HepG2 (cell line): ENCODE data around the gene RGS19. TPM values are rescaled to one million over a fixed set of nuclear protein-coding genes. Genes with fewer than 3 reads are reported as not detected.

ENCODE experiments used
- ATM ChIP-seq: fragments of 450-650 bp; IDR thresholded peaks from 2 replicates; pipeline ENCODE4 v1.7.1; 2017; ENCODE audit warnings: mild to moderate bottlenecking, borderline replicate concordance
- CENPX ChIP-seq: sonication (generic); formaldehyde crosslinking; IDR thresholded peaks from 2 replicates; pipeline ENCODE4 v1.9.0; 2021; ENCODE audit warnings: mild to moderate bottlenecking, missing genetic modification reagents, moderate library complexity
- FOXM1 ChIP-seq: sonication (generic); formaldehyde crosslinking; IDR thresholded peaks from 2 replicates; pipeline ENCODE4 v1.5.0; 2020; ENCODE audit warnings: missing genetic modification reagents
- IKZF4 ChIP-seq: sonication (generic); formaldehyde crosslinking; IDR thresholded peaks from 2 replicates; pipeline ENCODE4 v1.5.1; 2020; ENCODE audit warnings: borderline replicate concordance, mild to moderate bottlenecking, low read depth, missing genetic modification reagents; ENCODE audit errors: not compliant biosample characterization
- NR2C2 ChIP-seq: sonication (generic); formaldehyde crosslinking; IDR thresholded peaks from 2 replicates; pipeline ENCODE4 v1.4.0; 2020; ENCODE audit warnings: missing genetic modification reagents, mild to moderate bottlenecking, moderate library complexity, borderline replicate concordance
- RBM22 ChIP-seq: fragments of 200-400 bp; formaldehyde crosslinking; optimal IDR thresholded peaks from 2 replicates; pipeline ENCODE3; 2017; ENCODE audit warnings: mild to moderate bottlenecking, low read length, moderate library complexity
- RCOR2 ChIP-seq: IDR thresholded peaks from 2 replicates; pipeline ENCODE4 v1.6.1; 2016; ENCODE audit warnings: missing biosample characterization, missing genetic modification reagents
- RORA ChIP-seq: sonication (generic); formaldehyde crosslinking; IDR thresholded peaks from 2 replicates; pipeline ENCODE4 v1.5.0; 2020; ENCODE audit warnings: mild to moderate bottlenecking, missing genetic modification reagents, moderate library complexity
- SP1 ChIP-seq, 2 experiments: fragments of 450-650 bp in 1 of 2; sonication (generic) in 1 of 2; formaldehyde crosslinking in 1 of 2; IDR thresholded peaks; 2 replicates each; pipeline versions ENCODE4 v1.4.0 to v1.6.1; 2016 to 2020; ENCODE audit warnings: missing genetic modification reagents in 1 of 2
- SRY ChIP-seq: sonication (generic); formaldehyde crosslinking; IDR thresholded peaks from 2 replicates; pipeline ENCODE4 v1.8.0; 2022; ENCODE audit warnings: mild to moderate bottlenecking, missing genetic modification reagents
- TCF12 ChIP-seq, 2 experiments: fragments of 450-650 bp in 1 of 2; sonication (generic) in 1 of 2; formaldehyde crosslinking in 1 of 2; IDR thresholded peaks; 2 replicates each; pipeline versions ENCODE4 v1.6.1 to v1.8.0; 2017 to 2022; ENCODE audit warnings: antibody characterized with exemption in 1 of 2, mild to moderate bottlenecking in 1 of 2, missing genetic modification reagents in 1 of 2, moderate library complexity in 1 of 2
- TP53 ChIP-seq: sonication (generic); formaldehyde crosslinking; conservative IDR thresholded peaks from 2 replicates; pipeline ENCODE4 v1.4.0; 2020; ENCODE audit warnings: missing genetic modification reagents
- YY1 ChIP-seq: IDR thresholded peaks from 2 replicates; pipeline ENCODE4 v1.6.1; 2011; ENCODE audit warnings: low read length, low read depth, moderate library complexity, mild to moderate bottlenecking; ENCODE audit not compliant: insufficient read depth, insufficient replicate concordance
- ZNF24 ChIP-seq: fragments of 450-650 bp; IDR thresholded peaks from 2 replicates; pipeline ENCODE4 v1.6.1; 2017; ENCODE audit warnings: antibody characterized with exemption, mild to moderate bottlenecking
- ZNF263 ChIP-seq: sonication (generic); formaldehyde crosslinking; IDR thresholded peaks from 2 replicates; pipeline ENCODE4 v1.4.0; 2020; ENCODE audit warnings: missing genetic modification reagents
- ZNF282 ChIP-seq: fragments of 450-650 bp; IDR thresholded peaks from 2 replicates; pipeline ENCODE4 v1.6.1; 2018; ENCODE audit not compliant: partially characterized antibody
- ZNF616 ChIP-seq: sonication (generic); formaldehyde crosslinking; IDR thresholded peaks from 2 replicates; pipeline ENCODE4 v1.5.0; 2020; ENCODE audit warnings: low read depth, mild to moderate bottlenecking, missing genetic modification reagents
- ZNF629 ChIP-seq: sonication (generic); formaldehyde crosslinking; conservative IDR thresholded peaks from 2 replicates; pipeline ENCODE4 v1.5.0; 2020; ENCODE audit warnings: missing genetic modification reagents
- ZNF720 ChIP-seq: sonication (generic); formaldehyde crosslinking; IDR thresholded peaks from 2 replicates; pipeline ENCODE4 v1.4.0; 2020; ENCODE audit warnings: missing genetic modification reagents
- ZNF788 ChIP-seq: sonication (generic); formaldehyde crosslinking; IDR thresholded peaks from 2 replicates; pipeline ENCODE4 v1.5.0; 2020; ENCODE audit warnings: mild to moderate bottlenecking, missing genetic modification reagents, borderline replicate concordance
- ZZZ3 ChIP-seq: sonication (generic); formaldehyde crosslinking; IDR thresholded peaks from 2 replicates; pipeline ENCODE4 v1.4.0; 2020; ENCODE audit warnings: missing genetic modification reagents, mild to moderate bottlenecking, borderline replicate concordance
- polyA plus RNA-seq, 8 experiments: library from polyadenylated mRNA; depleted of rRNA in 3 of 8; stranded (reverse) in 7 of 8; unstranded in 1 of 8; fragments of >200 nt; fragmentation: Illumina TruSeq in 4 of 8; extraction: Trizol in 4 of 8; gene quantifications; 2 replicates each; pipeline versions ENCODE4 v1.2.1 to v1.2.3, GENCODE V29; 2011 to 2016; ENCODE audit warnings: low read depth in 4 of 8, missing spikeins in 1 of 8, mixed read lengths in 1 of 8; ENCODE audit not compliant: insufficient read depth in 1 of 8
- total RNA-seq, 5 experiments: library from RNA; depleted of rRNA; stranded (reverse); fragments of >200 nt; fragmentation: Illumina TruSeq; extraction: Trizol; gene quantifications; 2 replicates each; pipeline ENCODE4 v1.2.3, GENCODE V29; 2016; ENCODE audit warnings: low read depth in 1 of 5
- TF ChIP-seq, protein P1 (sequence below): sonication (generic); formaldehyde crosslinking; IDR thresholded peaks from 2 replicates; pipeline ENCODE4 v1.5.0; 2020; ENCODE audit warnings: missing genetic modification reagents
- TF ChIP-seq, protein P2 (sequence below): sonication (generic); formaldehyde crosslinking; conservative IDR thresholded peaks from 2 replicates; pipeline ENCODE4 v1.4.0; 2020; ENCODE audit warnings: missing genetic modification reagents

Gene RGS19
- total and polyA plus RNA-seq, 2 of the 13 experiments (the other 11 are each of a cell fraction or from before 2014, with no cell fraction given): 10.7 to 11.9 TPM

GRCh38 chr20:64055396-64055892, 23.9 kb downstream of the RGS19 start (continued):
- TF ChIP-seq, protein P1, sequence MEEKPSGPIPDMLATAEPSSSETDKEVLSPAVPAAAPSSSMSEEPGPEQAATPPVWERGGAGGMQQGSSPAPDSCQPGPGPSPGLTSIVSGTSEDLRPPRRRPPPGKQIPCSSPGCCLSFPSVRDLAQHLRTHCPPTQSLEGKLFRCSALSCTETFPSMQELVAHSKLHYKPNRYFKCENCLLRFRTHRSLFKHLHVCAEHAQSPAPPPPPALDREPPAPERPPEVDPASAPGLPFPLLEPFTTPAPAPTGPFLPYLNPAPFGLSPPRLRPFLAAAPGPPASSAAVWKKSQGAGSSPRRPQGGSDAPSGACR (CRISPR knock-in tag): no peak
- TF ChIP-seq TCF12 (IDR thresholded peaks at IDR 0.05) (no peak), TCF12 (CRISPR knock-in tag; IDR thresholded peaks at IDR 0.05) (no peak), RBM22 (no peak), SP1 (IDR thresholded peaks at IDR 0.05) (no peak), SP1 (CRISPR knock-in tag; IDR thresholded peaks at IDR 0.05) (no peak), ZNF282 (no peak), IKZF4 (CRISPR knock-in tag) (no peak), ZNF263 (CRISPR knock-in tag) (peak; percentile 88), RORA (CRISPR knock-in tag) (no peak), TP53 (CRISPR knock-in tag) (0 out of 2 replicates have a peak, but pooled peaks have one; percentile 20), ATM (no peak), ZZZ3 (CRISPR knock-in tag) (peak; percentile 20; the same call in 1 of the 2 replicates), ZNF616 (CRISPR knock-in tag) (no peak), ZNF24 (no peak), SRY (CRISPR knock-in tag) (peak; percentile 83; the same call in 1 of the 2 replicates), CENPX (CRISPR knock-in tag) (no peak), YY1 (no peak), ZNF788 (CRISPR knock-in tag) (no peak), RCOR2 (peak; percentile 88), ZNF629 (CRISPR knock-in tag) (no peak), NR2C2 (CRISPR knock-in tag) (no peak), ZNF720 (CRISPR knock-in tag) (no peak), FOXM1 (no peak)
- TF ChIP-seq, protein P2, sequence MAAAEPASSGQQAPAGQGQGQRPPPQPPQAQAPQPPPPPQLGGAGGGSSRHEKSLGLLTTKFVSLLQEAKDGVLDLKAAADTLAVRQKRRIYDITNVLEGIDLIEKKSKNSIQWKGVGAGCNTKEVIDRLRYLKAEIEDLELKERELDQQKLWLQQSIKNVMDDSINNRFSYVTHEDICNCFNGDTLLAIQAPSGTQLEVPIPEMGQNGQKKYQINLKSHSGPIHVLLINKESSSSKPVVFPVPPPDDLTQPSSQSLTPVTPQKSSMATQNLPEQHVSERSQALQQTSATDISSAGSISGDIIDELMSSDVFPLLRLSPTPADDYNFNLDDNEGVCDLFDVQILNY (CRISPR knock-in tag): no peak; the same call in 1 of the 2 replicates
